ENCODE data around the gene SLC10A1.

Gene SLC10A1

Small RNA genes lying within 50 kb of the gene (small RNA-seq; reads per million reads assigned to genes)
- gene RF00614, result 0 reads per million in 2 experiments
